Omental fat pad (tissue), 4 donors: ENCODE data around the gene ELFN1. TPM values are rescaled to one million over a fixed set of nuclear protein-coding genes. Genes with fewer than 3 reads are reported as not detected.

Source experiments
- ATAC-seq: fragments of 150-250 bp; one replicate; pipeline ENCODE4 v1.9.1; 2016; ENCODE audit warnings: mild to moderate bottlenecking, moderate library complexity; ENCODE audit not compliant: low FRiP score
- DNase-seq: peaks from one replicate; pipeline ENCODE4 v3.0.0-alpha.2; 2019; ENCODE audit warnings: low spot score
- CTCF ChIP-seq, 3 donors: fragments of 450-650 bp; IDR thresholded peaks; one replicate each; pipeline ENCODE4 v1.5.1; 2016 to 2017; ENCODE audit warnings: antibody characterized with exemption in 3 of 3, mild to moderate bottlenecking in 3 of 3, moderate library complexity in 2 of 3
- total RNA-seq, 4 donors: library from RNA; depleted of rRNA; stranded (reverse); fragments of >200 nt; gene quantifications; one replicate each; pipeline ENCODE4 v1.1.0, GENCODE V29; 2016

ELFN1 gene
- total RNA-seq, 4 donors from 2014 or later: 3.8 to 6.0 (median 4.1) TPM

GRCh38 chr7:1727812-1728570, 57.9 kb downstream of the ELFN1 start:
- ATAC-seq: no peak
- no peak for TF ChIP-seq CTCF (IDR thresholded peaks at IDR 0.05)
- DNase-seq: no peak

GRCh38 chr7:1729183-1729582, 59.1 kb downstream of the ELFN1 start:
- ATAC-seq (no peak), DNase-seq (no peak)
- TF ChIP-seq CTCF (IDR thresholded peaks at IDR 0.05): no peak

GRCh38 chr7:1729773-1730172, 59.7 kb downstream of the ELFN1 start:
- no peak for TF ChIP-seq CTCF (IDR thresholded peaks at IDR 0.05)
- no peak for ATAC-seq

GRCh38 chr7:1732072-1732471, 62.0 kb downstream of the ELFN1 start:
- no peak for DNase-seq
- ATAC-seq: no peak
- TF ChIP-seq CTCF (IDR thresholded peaks at IDR 0.05): no peak

More at GRCh38 chr7:1729773-1730172, 59.7 kb downstream of the ELFN1 start:
- DNase-seq: no peak

- no peak for TF ChIP-seq CTCF (IDR thresholded peaks at IDR 0.05)
- no peak for ATAC-seq
- no peak for DNase-seq
Observed at GRCh38 chr7:1732645-1733044, 62.6 kb downstream of the ELFN1 start.

- no peak for TF ChIP-seq CTCF (IDR thresholded peaks at IDR 0.05)
- DNase-seq (no peak), ATAC-seq (no peak)
Observed at GRCh38 chr7:1733206-1733907, 63.3 kb downstream of the ELFN1 start.
